Neural progenitor cell (in vitro differentiated cells): Measurements from ENCODE around the gene TFCP2L1.

Experiments
- EZH2 ChIP-seq: fragments of 200-600 bp; sonication (generic); IDR thresholded peaks from 2 replicates; pipeline ENCODE4 v1.6.1; 2017; ENCODE audit warnings: antibody characterized with exemption, mild to moderate bottlenecking, moderate library complexity
- EZH2phosphoT487 ChIP-seq: fragments of 200-600 bp; sonication (generic); IDR thresholded peaks from 2 replicates; pipeline ENCODE4 v1.6.1; 2017; ENCODE audit warnings: antibody characterized with exemption
- TF ChIP-seq, protein P1 (sequence below): fragments of 200-600 bp; sonication (generic); IDR thresholded peaks from 2 replicates; pipeline ENCODE4 v1.5.1; 2017; ENCODE audit warnings: antibody characterized with exemption, mild to moderate bottlenecking

GRCh38 chr2:121319941-121320340 lies 34.9 kb upstream of the TFCP2L1 start:
- TF ChIP-seq, protein P1, sequence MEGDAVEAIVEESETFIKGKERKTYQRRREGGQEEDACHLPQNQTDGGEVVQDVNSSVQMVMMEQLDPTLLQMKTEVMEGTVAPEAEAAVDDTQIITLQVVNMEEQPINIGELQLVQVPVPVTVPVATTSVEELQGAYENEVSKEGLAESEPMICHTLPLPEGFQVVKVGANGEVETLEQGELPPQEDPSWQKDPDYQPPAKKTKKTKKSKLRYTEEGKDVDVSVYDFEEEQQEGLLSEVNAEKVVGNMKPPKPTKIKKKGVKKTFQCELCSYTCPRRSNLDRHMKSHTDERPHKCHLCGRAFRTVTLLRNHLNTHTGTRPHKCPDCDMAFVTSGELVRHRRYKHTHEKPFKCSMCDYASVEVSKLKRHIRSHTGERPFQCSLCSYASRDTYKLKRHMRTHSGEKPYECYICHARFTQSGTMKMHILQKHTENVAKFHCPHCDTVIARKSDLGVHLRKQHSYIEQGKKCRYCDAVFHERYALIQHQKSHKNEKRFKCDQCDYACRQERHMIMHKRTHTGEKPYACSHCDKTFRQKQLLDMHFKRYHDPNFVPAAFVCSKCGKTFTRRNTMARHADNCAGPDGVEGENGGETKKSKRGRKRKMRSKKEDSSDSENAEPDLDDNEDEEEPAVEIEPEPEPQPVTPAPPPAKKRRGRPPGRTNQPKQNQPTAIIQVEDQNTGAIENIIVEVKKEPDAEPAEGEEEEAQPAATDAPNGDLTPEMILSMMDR: no peak
- TF ChIP-seq EZH2 (no peak), EZH2phosphoT487 (no peak)
